GM19099 (cell line): ENCODE measurements around the gene AGRP.

ENCODE experiments used
- POLR2A ChIP-seq: IDR thresholded peaks from 3 replicates; pipeline ENCODE4 v1.6.1; 2011; ENCODE audit warnings: low read depth; ENCODE audit not compliant: insufficient read length; ENCODE audit errors: extremely low read depth

Gene AGRP

DNA sequence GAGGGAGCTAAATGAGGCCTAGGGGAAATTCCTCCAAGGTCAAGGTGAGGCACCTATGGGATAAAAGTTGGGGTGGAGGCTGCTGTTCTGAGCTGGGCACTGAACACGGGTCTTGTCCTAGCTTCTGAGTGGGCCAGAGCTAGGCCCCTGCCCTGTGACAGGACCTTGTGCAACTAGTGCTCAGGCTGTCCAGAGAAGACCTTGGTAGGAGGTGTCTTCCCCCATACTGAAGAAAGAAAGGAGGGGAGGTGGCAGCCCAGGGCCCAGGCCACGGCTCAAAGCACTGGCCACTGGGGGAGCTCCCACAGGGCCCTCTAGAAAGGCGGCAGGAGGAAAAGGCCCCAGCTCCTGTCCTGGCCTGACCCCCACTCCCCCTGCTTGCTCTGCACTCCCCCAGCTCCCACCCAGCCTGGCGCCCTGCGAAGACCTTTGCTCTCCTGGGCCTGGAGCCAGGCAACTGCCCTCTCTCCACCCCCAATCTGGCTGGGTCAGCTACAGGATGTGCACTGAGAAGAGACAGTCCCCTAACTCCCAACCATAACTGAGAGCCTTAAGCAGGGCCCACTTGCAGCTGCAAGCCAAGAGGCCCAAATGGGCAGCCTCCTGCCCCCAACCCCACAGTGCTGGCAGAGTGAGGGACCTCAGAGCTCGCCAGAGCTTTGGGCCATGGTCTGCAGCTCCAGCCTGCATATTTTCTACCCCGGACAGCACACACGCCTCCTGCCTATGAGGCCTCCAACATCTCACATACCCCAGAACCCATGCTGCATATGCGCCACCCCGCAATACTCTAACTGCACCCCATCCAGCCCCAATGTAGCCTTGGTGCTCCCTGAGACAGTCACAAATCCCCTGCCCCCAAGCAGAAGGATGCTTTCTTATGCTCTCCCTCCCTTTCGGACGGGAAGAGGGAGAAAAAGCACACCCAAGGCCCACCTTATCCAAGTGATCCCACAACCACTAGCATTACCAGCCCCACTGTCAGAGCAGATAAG is 37.1 kb downstream of the AGRP start:
- TF ChIP-seq POLR2A, result no peak

DNA sequence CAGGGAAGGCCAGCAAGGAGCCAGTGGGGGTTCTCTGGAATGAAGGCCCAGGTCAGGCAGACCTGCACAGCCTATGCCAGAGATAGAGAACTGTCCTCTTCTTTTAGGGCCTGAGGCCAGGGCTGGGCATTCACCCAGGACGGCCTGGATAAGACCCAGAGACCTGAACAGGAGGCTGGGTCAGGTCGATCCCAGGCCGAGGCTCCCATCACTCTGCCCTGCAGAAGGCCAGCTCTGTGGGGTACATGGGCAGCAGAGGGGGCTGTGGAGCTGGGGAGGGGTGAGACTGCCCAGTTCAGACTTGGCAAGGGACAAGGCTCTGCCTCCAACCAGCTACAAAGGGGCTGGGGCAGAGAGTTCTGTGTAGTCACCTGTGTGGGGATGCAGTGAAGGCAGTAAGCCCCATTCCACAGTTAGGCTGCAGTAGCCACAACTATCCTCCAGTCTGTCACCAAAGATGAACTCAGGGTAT is 37.9 kb downstream of the AGRP start:
- no peak for TF ChIP-seq POLR2A

- no peak for TF ChIP-seq POLR2A
Observed at GRCh38 chr16:67445126-67445426, 38.3 kb downstream of the AGRP start.

- TF ChIP-seq POLR2A, result no peak
Observed at GRCh38 chr16:67444259-67445125, 38.9 kb downstream of the AGRP start.

- no peak for TF ChIP-seq POLR2A
Observed at GRCh38 chr16:67443265-67443664, 40.1 kb downstream of the AGRP start.

GRCh38 chr16:67442581-67443255 is 40.6 kb downstream of the AGRP start:
- TF ChIP-seq POLR2A, result no peak

- TF ChIP-seq POLR2A, result no peak
Observed at GRCh38 chr16:67441907-67442306, 41.4 kb downstream of the AGRP start.

GRCh38 chr16:67441271-67441753 is 42.0 kb downstream of the AGRP start:
- TF ChIP-seq POLR2A, result no peak

- no peak for TF ChIP-seq POLR2A
Observed at GRCh38 chr16:67438824-67439393, 44.4 kb downstream of the AGRP start.

GRCh38 chr16:67438098-67438791 is 45.1 kb downstream of the AGRP start:
- TF ChIP-seq POLR2A, result no peak

- no peak for TF ChIP-seq POLR2A
Observed at GRCh38 chr16:67437513-67437912, 45.8 kb downstream of the AGRP start.

- TF ChIP-seq POLR2A, result no peak
Observed at GRCh38 chr16:67436640-67437193, 46.6 kb downstream of the AGRP start.

DNA sequence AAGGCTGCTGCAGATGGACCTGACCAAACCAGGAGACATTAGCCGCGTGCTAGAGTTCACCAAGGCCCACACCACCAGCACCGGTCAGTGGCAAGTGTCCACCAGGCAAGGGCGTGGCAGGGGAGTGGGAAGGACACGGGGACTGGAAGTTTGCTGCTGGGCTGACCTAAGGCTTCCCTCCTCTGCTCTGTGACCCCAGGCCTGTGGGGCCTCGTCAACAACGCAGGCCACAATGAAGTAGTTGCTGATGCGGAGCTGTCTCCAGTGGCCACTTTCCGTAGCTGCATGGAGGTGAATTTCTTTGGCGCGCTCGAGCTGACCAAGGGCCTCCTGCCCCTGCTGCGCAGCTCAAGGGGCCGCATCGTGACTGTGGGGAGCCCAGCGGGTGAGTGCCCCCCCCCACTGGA is 47.6 kb downstream of the AGRP start:
- no peak for TF ChIP-seq POLR2A
